HCT116 (cell line): ENCODE data around the gene MAPK7. TPM values are rescaled to one million over a fixed set of nuclear protein-coding genes. Genes with fewer than 3 reads are reported as not detected.

Experiments
- ATAC-seq: fragments of 200-7000 bp; cut with Tn5 transposase; 2 replicates; pipeline ENCODE4 v1.9.1; 2020; ENCODE audit warnings: mild to moderate bottlenecking, moderate library complexity
- BruUV-seq: library from RNA; stranded (reverse); fragments of 400-500 nt; replicated peaks from 2 replicates; lab custom pipeline; 2021; lab: Mats Ljungman, UMichigan
- CTCF ChIA-PET: fragments of 300-600 bp; sonication (Branson Sonifier 250); formaldehyde crosslinking; loops from one replicate; lab custom pipeline; 2021; ENCODE audit warnings: antibody characterized with exemption; lab: Charles Lee
- POLR2A ChIA-PET: fragments of 300-600, 350-600 bp; sonication (Branson Sonifier 250); formaldehyde crosslinking; loops from one replicate; lab custom pipeline; 2021; ENCODE audit warnings: antibody characterized with exemption; lab: Charles Lee
- RAD21 ChIA-PET, 2 experiments: fragments of 300-600 bp; sonication (Branson Sonifier 250); formaldehyde crosslinking; loops; one replicate each; lab custom pipeline; 2023; ENCODE audit warnings: low total read pairs in 2 of 2; ENCODE audit not compliant: uncharacterized antibody in 2 of 2, unreplicated experiment in 2 of 2, low non-redundant PET in 1 of 2; lab: Charles Lee
- DNase-seq: peaks from one replicate; pipeline ENCODE4 v3.0.0-alpha.2; 2010; ENCODE audit warnings: low read depth, low spot score
- H2AFZ ChIP-seq: fragments of 200-600 bp; shearing (Covaris generic), sonication (generic); 2 replicates; pipeline ENCODE4 v1.6.1; 2017; ENCODE audit warnings: low read depth, mixed run types, mixed read lengths, antibody characterized with exemption, low read length; ENCODE audit not compliant: poor library complexity, severe bottlenecking
- H3K27ac ChIP-seq: 2 replicates; pipeline ENCODE4 v1.5.1; 2012; ENCODE audit warnings: low read depth, low read length
- H3K27me3 ChIP-seq: fragments of 200-600 bp; sonication (generic); 2 replicates; pipeline ENCODE4 v1.6.1; 2016; ENCODE audit warnings: mixed run types, low read length, mixed read lengths; ENCODE audit not compliant: insufficient read depth
- H3K36me3 ChIP-seq, 2 experiments: fragments of 200-500 bp in 1 of 2; fragments of 200-600 bp in 1 of 2; sonication (Bioruptor generic) in 1 of 2; sonication (generic) in 1 of 2; 2 replicates each; pipeline versions ENCODE4 v1.5.1 to v1.6.1; 2014 to 2016; ENCODE audit warnings: low read length in 2 of 2, inconsistent platforms in 1 of 2, mixed read lengths in 1 of 2, mixed run types in 1 of 2; ENCODE audit not compliant: insufficient read depth in 2 of 2, control insufficient read depth in 1 of 2
- H3K4me1 ChIP-seq, 2 experiments: fragments of 200-600 bp in 1 of 2; sonication (generic) in 1 of 2; 2 replicates each; pipeline versions ENCODE4 v1.5.1 to v1.6.1; 2012 to 2017; ENCODE audit warnings: low read length in 2 of 2, inconsistent platforms in 1 of 2, mild to moderate bottlenecking in 1 of 2, mixed read lengths in 1 of 2, mixed run types in 1 of 2, moderate library complexity in 1 of 2; ENCODE audit not compliant: insufficient read depth in 2 of 2, control insufficient read depth in 1 of 2
- H3K4me2 ChIP-seq: fragments of 200-600 bp; sonication (generic); 2 replicates; pipeline ENCODE4 v1.6.1; 2017; ENCODE audit warnings: mixed run types, low read length, mixed read lengths
- H3K4me3 ChIP-seq, 2 experiments: fragments of 200-600 bp in 1 of 2; sonication (generic) in 1 of 2; replicated peaks in 1 of 2; 2 replicates each; pipeline ENCODE4 v1.5.1; 2011 to 2016; ENCODE audit warnings: low read length in 2 of 2, control low read depth in 1 of 2, low read depth in 1 of 2, mild to moderate bottlenecking in 1 of 2, mixed read lengths in 1 of 2, mixed run types in 1 of 2
- H3K79me2 ChIP-seq: fragments of 200-600 bp; sonication (generic); 2 replicates; pipeline ENCODE4 v1.6.1; 2017; ENCODE audit warnings: mild to moderate bottlenecking, mixed run types, low read length, moderate library complexity, mixed read lengths; ENCODE audit not compliant: insufficient read depth
- H3K9ac ChIP-seq: fragments of 200-600 bp; sonication (generic); 2 replicates; pipeline ENCODE4 v1.6.1; 2016; ENCODE audit warnings: low read length, mixed read lengths
- H3K9me2 ChIP-seq: fragments of 200-600 bp; sonication (generic), shearing (Covaris generic); 2 replicates; pipeline ENCODE4 v1.6.1; 2017; ENCODE audit warnings: mixed run types, mild to moderate bottlenecking, moderate library complexity; ENCODE audit not compliant: insufficient read depth
- H3K9me3 ChIP-seq, 2 experiments: fragments of 200-500 bp in 1 of 2; fragments of 200-600 bp in 1 of 2; sonication (Bioruptor generic) in 1 of 2; sonication (generic) in 1 of 2; 2 replicates each; pipeline ENCODE4 v1.6.1; 2014 to 2017; ENCODE audit warnings: low read length in 2 of 2, mixed read lengths in 2 of 2, inconsistent platforms in 1 of 2, low read depth in 1 of 2, mild to moderate bottlenecking in 1 of 2, mixed run types in 1 of 2, moderate library complexity in 1 of 2; ENCODE audit not compliant: control insufficient read depth in 1 of 2, insufficient read depth in 1 of 2
- H4K20me1 ChIP-seq: fragments of 200-600 bp; sonication (generic), shearing (Covaris generic); 2 replicates; pipeline ENCODE4 v1.6.1; 2017; ENCODE audit warnings: mixed run types, mild to moderate bottlenecking, moderate library complexity; ENCODE audit not compliant: insufficient read depth
- ELF1 ChIP-seq: IDR thresholded peaks from 2 replicates; pipeline ENCODE4 v1.6.1; 2012; ENCODE audit warnings: low read depth, borderline replicate concordance
- EZH2 ChIP-seq: fragments of 200-600 bp; sonication (generic); IDR thresholded peaks from 2 replicates; pipeline ENCODE4 v1.6.1; 2017; ENCODE audit warnings: antibody characterized with exemption, mixed run types
- EZH2phosphoT487 ChIP-seq: fragments of 200-600 bp; IDR thresholded peaks from 2 replicates; pipeline ENCODE4 v1.6.1; 2018; ENCODE audit warnings: antibody characterized with exemption, borderline replicate concordance
- POLR2A ChIP-seq: IDR thresholded peaks from 2 replicates; pipeline ENCODE4 v1.7.0; 2011; ENCODE audit warnings: borderline replicate concordance; ENCODE audit not compliant: insufficient read depth, insufficient read length; ENCODE audit errors: extremely low read depth
- RAD21 ChIP-seq: IDR thresholded peaks from 2 replicates; pipeline ENCODE4 v1.6.1; 2012; ENCODE audit warnings: low read depth, mild to moderate bottlenecking
- intact Hi-C: fragments of 100-400 bp; cut with micrococcal nuclease; formaldehyde crosslinking; loops from 2 replicates; pipeline ENCODE4 v1.10.0; 2022
- total RNA-seq: library from RNA; stranded (reverse); gene quantifications from one replicate; pipeline ENCODE4 v1.2.1, GENCODE V29; 2021; ENCODE audit not compliant: unreplicated experiment
- TF ChIP-seq, protein P1 (sequence below): IDR thresholded peaks from 2 replicates; pipeline ENCODE4 v1.6.1; 2011; ENCODE audit warnings: mild to moderate bottlenecking, low read length, moderate library complexity; ENCODE audit not compliant: insufficient replicate concordance; ENCODE audit errors: extremely low read depth

Gene MAPK7
- total RNA-seq, 1 experiment from 2014 or later: 15.3 TPM

GRCh38 chr17:19421926-19422325 lies 43.6 kb downstream of the MAPK7 start:
- ChIA-PET POLR2A (no interaction called here), RAD21 (no interaction called here)
- no peak for DNase-seq
- Histone ChIP-seq H3K4me1 (peaks cover 0 to 10% of the 10 kb centered on the region in 2 experiments; a peak in 2 of 4 replicates), H3K36me3 (no peaks in the 10 kb centered on the region), H3K27ac (no peak overlapping the region), H3K27me3 (no peaks in the 10 kb centered on the region), H3K9me3 (no peaks in the 10 kb centered on the region), H3K4me3 (no peak overlapping the region), H3K79me2 (no peaks in the 10 kb centered on the region), H4K20me1 (no peaks in the 10 kb centered on the region), H3K9me2 (no peaks in the 10 kb centered on the region)
- ATAC-seq: no peak
- TF ChIP-seq, protein P1, sequence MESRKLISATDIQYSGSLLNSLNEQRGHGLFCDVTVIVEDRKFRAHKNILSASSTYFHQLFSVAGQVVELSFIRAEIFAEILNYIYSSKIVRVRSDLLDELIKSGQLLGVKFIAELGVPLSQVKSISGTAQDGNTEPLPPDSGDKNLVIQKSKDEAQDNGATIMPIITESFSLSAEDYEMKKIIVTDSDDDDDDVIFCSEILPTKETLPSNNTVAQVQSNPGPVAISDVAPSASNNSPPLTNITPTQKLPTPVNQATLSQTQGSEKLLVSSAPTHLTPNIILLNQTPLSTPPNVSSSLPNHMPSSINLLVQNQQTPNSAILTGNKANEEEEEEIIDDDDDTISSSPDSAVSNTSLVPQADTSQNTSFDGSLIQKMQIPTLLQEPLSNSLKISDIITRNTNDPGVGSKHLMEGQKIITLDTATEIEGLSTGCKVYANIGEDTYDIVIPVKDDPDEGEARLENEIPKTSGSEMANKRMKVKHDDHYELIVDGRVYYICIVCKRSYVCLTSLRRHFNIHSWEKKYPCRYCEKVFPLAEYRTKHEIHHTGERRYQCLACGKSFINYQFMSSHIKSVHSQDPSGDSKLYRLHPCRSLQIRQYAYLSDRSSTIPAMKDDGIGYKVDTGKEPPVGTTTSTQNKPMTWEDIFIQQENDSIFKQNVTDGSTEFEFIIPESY: no peak
- no peak for TF ChIP-seq RAD21
- no peak for TF ChIP-seq EZH2
- no peak for TF ChIP-seq POLR2A
- no peak for TF ChIP-seq ELF1
- TF ChIP-seq EZH2phosphoT487: no peak
- TF ChIP-seq, all 23 proteins: peak for 0
- no TSS peak for BruUV-seq
- no peak overlapping the region for H3K4me2 ChIP-seq
- no peak overlapping the region for H3K9ac ChIP-seq
- CTCF ChIA-PET: no interaction called here
- intact Hi-C loops: no loop called here
- no peak overlapping the region for H2AFZ ChIP-seq
